ENCODE measurements around the gene EDEM1.

DNA sequence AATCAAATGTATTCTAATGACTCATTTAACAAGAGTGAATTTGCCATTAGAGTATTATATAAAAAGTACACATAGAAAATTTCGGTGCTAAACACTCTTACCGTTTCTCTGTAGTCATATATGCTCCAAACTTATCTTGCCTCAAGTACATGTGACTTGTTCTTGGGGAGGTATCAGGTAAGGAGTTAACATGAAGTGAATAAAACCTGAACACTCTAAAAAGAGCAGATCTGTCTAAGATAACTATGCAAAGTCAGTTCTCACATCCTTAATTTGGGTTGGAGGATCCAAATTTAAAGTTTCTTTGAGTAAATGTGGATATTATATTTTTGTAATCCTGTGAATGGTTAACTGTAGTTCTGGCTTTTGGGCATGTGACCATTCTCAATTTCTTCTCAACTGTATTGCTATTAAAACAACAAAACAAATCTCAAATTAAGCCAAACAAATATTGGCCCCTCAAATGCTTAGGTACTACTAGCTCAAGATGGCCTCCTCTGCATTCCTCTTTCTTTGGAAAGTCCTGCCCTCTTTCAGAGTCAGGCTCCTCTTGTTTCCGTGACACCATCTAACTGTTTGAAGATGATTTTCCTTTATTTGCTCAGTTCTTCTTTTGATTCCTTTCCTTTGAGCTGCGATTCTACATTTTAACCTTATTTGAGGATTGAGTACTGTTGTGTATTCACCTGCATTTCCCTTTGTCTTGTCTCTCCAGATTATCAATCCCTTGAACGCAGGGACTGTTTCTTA, 4.2 kb downstream of the EDEM1 start:
- TF ChIP-seq YY1 (IDR thresholded peaks at IDR 0.05; ENCODE audit: insufficient read depth, insufficient read length), result no peak
- TF ChIP-seq ZNF274 (IDR thresholded peaks at IDR 0.05; ENCODE audit: low read depth, low read length), result no peak
- no peak for TF ChIP-seq SUZ12 (IDR thresholded peaks at IDR 0.05; ENCODE audit: extremely low read depth, insufficient read depth, insufficient read length)
